ENCODE data around the gene PCDHGA5. TPM values are rescaled to one million over a fixed set of nuclear protein-coding genes. Genes with fewer than 3 reads are reported as not detected.

Gene PCDHGA5
- total RNA-seq, 1 experiment from 2014 or later: 1.3 TPM

GRCh38 chr5:141399555-141400258 lies 35.7 kb downstream of the PCDHGA5 start:
- no peak overlapping the region for H2BK12ac ChIP-seq (ENCODE audit: insufficient read length, low read depth, low read length)
- no peak overlapping the region for H3K23ac ChIP-seq (ENCODE audit: insufficient read length, low read depth, low read length)
- H3K36me3 Mint-ChIP-seq (ENCODE audit: insufficient read depth in 1 of 3, low read depth in 3 of 3): peaks cover 19 to 44% (median 38%) of the 10 kb centered on the region in 3 experiments
- no peaks in the 10 kb centered on the region for H3K79me2 ChIP-seq (ENCODE audit: insufficient read depth, low read length)
- H3K4me1 Mint-ChIP-seq: no peaks in the 10 kb centered on the region
- peaks cover 47 to 70% of the 10 kb centered on the region in 2 experiments for H3K9me3 Mint-ChIP-seq
- no peak overlapping the region for H2AK5ac ChIP-seq (ENCODE audit: insufficient read length, low read length)
- no peaks in the 10 kb centered on the region for H3K79me1 ChIP-seq (ENCODE audit: insufficient read depth, low read depth, low read length, poor library complexity, severe bottlenecking)
- H3K14ac ChIP-seq (ENCODE audit: insufficient read depth, low read length): no peak overlapping the region
- TF ChIP-seq CTCF (conservative IDR thresholded peaks at IDR 0.05): no peak
- no peak overlapping the region for H2BK5ac ChIP-seq (ENCODE audit: insufficient read length, low read length)
- H3T11ph ChIP-seq (ENCODE audit: low read length): no peak overlapping the region
- no peak for DNase-seq
- no peak overlapping the region for H3K27ac Mint-ChIP-seq
- H4K8ac ChIP-seq (replicated peaks; ENCODE audit: insufficient read length, low read depth, low read length): no peak overlapping the region
- H4K20me1 ChIP-seq (ENCODE audit: control insufficient read depth, insufficient read depth, insufficient read length): no peaks in the 10 kb centered on the region
- H2BK120ac ChIP-seq (ENCODE audit: low read depth, low read length, poor library complexity, severe bottlenecking): no peak overlapping the region
- no CpG with 5 or more reads among the region's 61 CpGs for WGBS (ENCODE audit: extremely low coverage, insufficient read length, low lambda C conversion rate)
- H3K9me3 ChIP-seq (ENCODE audit: control insufficient read depth, low read depth, low read length): peaks cover 34% of the 10 kb centered on the region
- H3K4ac ChIP-seq (ENCODE audit: low read depth, low read length): no peak overlapping the region
- H2BK15ac ChIP-seq (ENCODE audit: low read depth, low read length): no peak overlapping the region
- no peak overlapping the region for H3K4me2 ChIP-seq (ENCODE audit: insufficient read depth, insufficient read length, low read length)
- H3K4me3 Mint-ChIP-seq: no peak overlapping the region
- H4K5ac ChIP-seq (ENCODE audit: insufficient read length, low read depth, low read length): no peak overlapping the region
- no peak overlapping the region for H4K91ac ChIP-seq (ENCODE audit: insufficient read length, low read depth, low read length)
- H3K4me1 ChIP-seq (ENCODE audit: insufficient read depth, low read length): no peaks in the 10 kb centered on the region
- no peak overlapping the region for H3K9ac ChIP-seq (ENCODE audit: extremely low read depth, insufficient read length, low read length)
- H3K23me2 ChIP-seq (ENCODE audit: insufficient read length, low read depth, low read length, poor library complexity, severe bottlenecking): no peaks in the 10 kb centered on the region
- H3K56ac ChIP-seq (ENCODE audit: insufficient read length, low read depth, low read length): no peak overlapping the region
- no peaks in the 10 kb centered on the region for H3K27me3 Mint-ChIP-seq (ENCODE audit: low read depth)
- no peaks in the 10 kb centered on the region for H3K27me3 ChIP-seq (ENCODE audit: insufficient read depth, low read length)
- H3K27ac ChIP-seq (ENCODE audit: insufficient read length, low read depth, low read length): no peak overlapping the region
- H3K18ac ChIP-seq (ENCODE audit: insufficient read length, low read depth, low read length): no peak overlapping the region
- no peak overlapping the region for H2AFZ ChIP-seq (ENCODE audit: low read length)
- H2BK20ac ChIP-seq (ENCODE audit: low read depth, low read length, poor library complexity, severe bottlenecking): no peak overlapping the region
